Measurements from ENCODE around the gene ZNF346. TPM values are rescaled to one million over a fixed set of nuclear protein-coding genes. Genes with fewer than 3 reads are reported as not detected.
A peak's percentile ranks its signal among the peaks of the same experiment; 100 is the strongest.
"Not testable (repeated sequence)": the region's sequence is repeated elsewhere in the genome, so short reads cannot be mapped to it uniquely, and the experiment has no call there.

ZNF346 gene
- total and polyA plus RNA-seq, 8 donors: 4.7 to 122 (median 16.4) TPM

- H3K4me3 ChIP-seq: no peak overlapping the region
- H3K36me3 ChIP-seq: peaks cover 14 to 22% (median 21%) of the 10 kb centered on the region in 4 donors
- intact Hi-C loops (cut with DNase I; ENCODE audit: low total_unique reads): no loop called here
- no peaks in the 10 kb centered on the region for H3K27me3 ChIP-seq
- DNase-seq: no peak
- no peak overlapping the region for H3K27ac ChIP-seq
- TF ChIP-seq POLR2A (IDR thresholded peaks at IDR 0.05) (no peak), POLR2AphosphoS5 (IDR thresholded peaks at IDR 0.05) (no peak), EP300 (IDR thresholded peaks at IDR 0.05) (no peak), CTCF (IDR thresholded peaks at IDR 0.05) (no peak)
- peaks cover 0 to 21% (median 11%) of the 10 kb centered on the region in 4 donors for H3K4me1 ChIP-seq
- no peaks in the 10 kb centered on the region for H3K9me3 ChIP-seq
- WGBS, 5 donors: 64 to 71% (median 65%) methylated on average over 2 of the region's 2 CpGs
These were observed 37.0 kb upstream of the ZNF346 start for GRCh38 chr5:176985516-176985915.

- no peak overlapping the region for H3K4me3 ChIP-seq
- peaks cover 9 to 15% (median 14%) of the 10 kb centered on the region in 4 donors for H3K36me3 ChIP-seq
- intact Hi-C loops (cut with DNase I; ENCODE audit: low total_unique reads): no loop called here
- H3K27me3 ChIP-seq: no peaks in the 10 kb centered on the region
- WGBS, 5 donors: 87 to 100% (median 93%) methylated on average over 2 of the region's 2 CpGs
- no peak for DNase-seq
- peaks cover 0 to 21% (median 11%) of the 10 kb centered on the region in 4 donors for H3K4me1 ChIP-seq
- no peak overlapping the region for H3K27ac ChIP-seq
- no peak for TF ChIP-seq POLR2AphosphoS5 (IDR thresholded peaks at IDR 0.05)
- no peak for TF ChIP-seq CTCF (IDR thresholded peaks at IDR 0.05)
- no peak for TF ChIP-seq EP300 (IDR thresholded peaks at IDR 0.05)
- no peak for TF ChIP-seq POLR2A (IDR thresholded peaks at IDR 0.05)
- H3K9me3 ChIP-seq: no peaks in the 10 kb centered on the region
These were observed 36.2 kb upstream of the ZNF346 start for GRCh38 chr5:176986280-176986679.

GRCh38 chr5:176987583-176987982 is 34.9 kb upstream of the ZNF346 start:
- no peak for TF ChIP-seq POLR2A (IDR thresholded peaks at IDR 0.05)
- no peak for TF ChIP-seq POLR2AphosphoS5 (IDR thresholded peaks at IDR 0.05)
- TF ChIP-seq EP300 (IDR thresholded peaks at IDR 0.05): no peak
- TF ChIP-seq CTCF (IDR thresholded peaks at IDR 0.05): no peak
- Histone ChIP-seq H3K27me3 (no peaks in the 10 kb centered on the region), H3K4me1 (peaks cover 0 to 25% (median 14%) of the 10 kb centered on the region in 4 donors), H3K27ac (no peak overlapping the region), H3K36me3 (peaks cover 0 to 2% (median under 1%) of the 10 kb centered on the region in 4 donors), H3K4me3 (no peak overlapping the region), H3K9me3 (no peaks in the 10 kb centered on the region)
- WGBS, 5 donors: 90 to 93% (median 92%) methylated on average over 3 of the region's 3 CpGs
- DNase-seq: no peak
- intact Hi-C loops (cut with DNase I; ENCODE audit: low total_unique reads): no loop called here

GRCh38 chr5:176993081-176993480 is 29.4 kb upstream of the ZNF346 start:
- H3K27me3 ChIP-seq; H3K9me3 ChIP-seq; H3K4me3 ChIP-seq; DNase-seq; H3K36me3 ChIP-seq; intact Hi-C loops (cut with DNase I; ENCODE audit: low total_unique reads): not testable (repeated sequence)
- WGBS, 5 donors: 87 to 97% (median 93%) methylated on average over 3 of the region's 3 CpGs
- Histone ChIP-seq H3K27ac (peak overlapping the region in 1 of 5 donors; percentile 63), H3K4me1 (peaks cover 5 to 65% (median 22%) of the 10 kb centered on the region in 4 donors)

GRCh38 chr5:176994460-176995121 is 27.9 kb upstream of the ZNF346 start:
- 40 to 57% (median 43%) methylated on average over 7 of the region's 7 CpGs for WGBS, 5 donors
- Histone ChIP-seq H3K27me3 (no peaks in the 10 kb centered on the region), H3K27ac (peak overlapping the region; percentile 16 to 81 (median 63)), H3K9me3 (no peaks in the 10 kb centered on the region), H3K4me3 (no peak overlapping the region), H3K4me1 (peaks cover 5 to 59% (median 22%) of the 10 kb centered on the region in 4 donors), H3K36me3 (peaks cover 0 to 3% (median 0%) of the 10 kb centered on the region in 4 donors)
- DNase-seq: peak; percentile 45 to 76
- TF ChIP-seq POLR2AphosphoS5 (IDR thresholded peaks at IDR 0.05) (peak in 1 of 3 donors; percentile 12), EP300 (IDR thresholded peaks at IDR 0.05) (no peak)
- intact Hi-C loops (cut with DNase I; ENCODE audit: low total_unique reads): no loop called here
